IPS-20b (cell line): Measurements from ENCODE around the gene TNPO2.
A peak's percentile ranks its signal among the peaks of the same experiment; 100 is the strongest.
"Not testable (repeated sequence)": the region's sequence is repeated elsewhere in the genome, so short reads cannot be mapped to it uniquely, and the experiment has no call there.

Source experiments
- H3K27ac ChIP-seq: one replicate; pipeline ENCODE4 v1.5.1; 2013; ENCODE audit warnings: low read length
- H3K27me3 ChIP-seq: 2 replicates; pipeline ENCODE4 v1.6.1; 2013; ENCODE audit warnings: mild to moderate bottlenecking, low read length, inconsistent platforms; ENCODE audit not compliant: insufficient read depth
- H3K36me3 ChIP-seq: 2 replicates; pipeline ENCODE4 v1.6.1; 2013; ENCODE audit warnings: low read depth, mild to moderate bottlenecking, inconsistent platforms, low read length, moderate library complexity; ENCODE audit not compliant: insufficient read depth
- H3K4me1 ChIP-seq: 2 replicates; pipeline ENCODE4 v1.6.1; 2013; ENCODE audit warnings: mild to moderate bottlenecking, control low read depth, inconsistent platforms, low read length, moderate library complexity; ENCODE audit not compliant: insufficient read depth
- H3K4me3 ChIP-seq: 2 replicates; pipeline ENCODE4 v1.5.1; 2013; ENCODE audit warnings: mild to moderate bottlenecking, low read length, inconsistent platforms
- H3K9ac ChIP-seq: 2 replicates; pipeline ENCODE4 v1.6.1; 2013; ENCODE audit warnings: low read depth, mild to moderate bottlenecking, inconsistent platforms, low read length, moderate library complexity
- H3K9me3 ChIP-seq: 2 replicates; pipeline ENCODE4 v1.6.1; 2013; ENCODE audit warnings: mild to moderate bottlenecking, low read depth, low read length, inconsistent platforms; ENCODE audit not compliant: insufficient read depth

The TNPO2 gene

GRCh38 chr19:12720296-12720695 lies 3.4 kb downstream of the TNPO2 start:
- Histone ChIP-seq H3K4me3 (peak overlapping the region; percentile 97), H3K9me3 (no peaks in the 10 kb centered on the region), H3K4me1 (no peaks in the 10 kb centered on the region), H3K9ac (peak overlapping the region; percentile 99), H3K27me3 (no peaks in the 10 kb centered on the region), H3K36me3 (peaks cover 50% of the 10 kb centered on the region), H3K27ac (no peak overlapping the region)

- Histone ChIP-seq H3K9me3 (no peaks in the 10 kb centered on the region), H3K27me3 (no peaks in the 10 kb centered on the region), H3K4me1 (no peaks in the 10 kb centered on the region), H3K36me3 (peaks cover 86% of the 10 kb centered on the region), H3K27ac (no peak overlapping the region), H3K4me3 (no peak overlapping the region), H3K9ac (no peak overlapping the region)
Measured at GRCh38 chr19:12715929-12716328, 7.8 kb downstream of the TNPO2 start.

GRCh38 chr19:12715102-12715501 lies 8.6 kb downstream of the TNPO2 start:
- Histone ChIP-seq H3K36me3 (peaks cover 87% of the 10 kb centered on the region), H3K9me3 (no peaks in the 10 kb centered on the region), H3K4me1 (no peaks in the 10 kb centered on the region), H3K27ac (no peak overlapping the region), H3K9ac (no peak overlapping the region), H3K27me3 (no peaks in the 10 kb centered on the region), H3K4me3 (no peak overlapping the region)

- not testable (repeated sequence) for H3K9ac ChIP-seq, H3K27ac ChIP-seq, H3K4me1 ChIP-seq, H3K27me3 ChIP-seq, H3K4me3 ChIP-seq, H3K9me3 ChIP-seq
- H3K36me3 ChIP-seq: peaks cover 89% of the 10 kb centered on the region
Measured at GRCh38 chr19:12713304-12713703, 10.4 kb downstream of the TNPO2 start.

- not testable (repeated sequence) for H3K9ac ChIP-seq, H3K9me3 ChIP-seq, H3K4me1 ChIP-seq, H3K27me3 ChIP-seq, H3K4me3 ChIP-seq, H3K27ac ChIP-seq
- peaks cover 88% of the 10 kb centered on the region for H3K36me3 ChIP-seq
Measured at GRCh38 chr19:12712077-12712476, 11.7 kb downstream of the TNPO2 start.

- H3K27me3 ChIP-seq: no peaks in the 10 kb centered on the region
- H3K4me3 ChIP-seq: no peak overlapping the region
- H3K4me1 ChIP-seq: no peaks in the 10 kb centered on the region
- no peak overlapping the region for H3K9ac ChIP-seq
- no peaks in the 10 kb centered on the region for H3K9me3 ChIP-seq
- peaks cover 88% of the 10 kb centered on the region for H3K36me3 ChIP-seq
- no peak overlapping the region for H3K27ac ChIP-seq
Measured at GRCh38 chr19:12711187-12711586, 12.5 kb downstream of the TNPO2 start.

GRCh38 chr19:12708641-12709040 lies 15.1 kb downstream of the TNPO2 start:
- Histone ChIP-seq H3K9me3 (no peaks in the 10 kb centered on the region), H3K27me3 (no peaks in the 10 kb centered on the region), H3K36me3 (peaks cover 88% of the 10 kb centered on the region), H3K27ac (no peak overlapping the region), H3K4me1 (no peaks in the 10 kb centered on the region), H3K9ac (no peak overlapping the region), H3K4me3 (no peak overlapping the region)

- Histone ChIP-seq H3K4me3 (no peak overlapping the region), H3K4me1 (no peaks in the 10 kb centered on the region), H3K9me3 (no peaks in the 10 kb centered on the region), H3K9ac (no peak overlapping the region), H3K27ac (no peak overlapping the region), H3K36me3 (peaks cover 95% of the 10 kb centered on the region), H3K27me3 (no peaks in the 10 kb centered on the region)
Measured at GRCh38 chr19:12706332-12706718, 17.4 kb downstream of the TNPO2 start.

- H3K9me3 ChIP-seq: no peaks in the 10 kb centered on the region
- H3K27me3 ChIP-seq: no peaks in the 10 kb centered on the region
- peaks cover 95% of the 10 kb centered on the region for H3K36me3 ChIP-seq
- H3K4me1 ChIP-seq: no peaks in the 10 kb centered on the region
- H3K27ac ChIP-seq: no peak overlapping the region
- H3K4me3 ChIP-seq: no peak overlapping the region
- H3K9ac ChIP-seq: no peak overlapping the region
Measured at GRCh38 chr19:12705654-12706331, 17.9 kb downstream of the TNPO2 start.

- no peak overlapping the region for H3K27ac ChIP-seq
- H3K9me3 ChIP-seq: no peaks in the 10 kb centered on the region
- no peaks in the 10 kb centered on the region for H3K4me1 ChIP-seq
- H3K4me3 ChIP-seq: no peak overlapping the region
- H3K36me3 ChIP-seq: peaks cover 93% of the 10 kb centered on the region
- H3K9ac ChIP-seq: no peak overlapping the region
- no peaks in the 10 kb centered on the region for H3K27me3 ChIP-seq
Measured at GRCh38 chr19:12705169-12705568, 18.6 kb downstream of the TNPO2 start.

- Histone ChIP-seq H3K36me3 (peaks cover 93% of the 10 kb centered on the region), H3K9me3 (no peaks in the 10 kb centered on the region), H3K4me1 (no peaks in the 10 kb centered on the region), H3K9ac (no peak overlapping the region), H3K4me3 (no peak overlapping the region), H3K27me3 (no peaks in the 10 kb centered on the region), H3K27ac (no peak overlapping the region)
Measured at GRCh38 chr19:12703046-12703445, 20.7 kb downstream of the TNPO2 start.

- Histone ChIP-seq H3K36me3 (peaks cover 85% of the 10 kb centered on the region), H3K4me3 (no peak overlapping the region), H3K9ac (no peak overlapping the region), H3K27me3 (no peaks in the 10 kb centered on the region), H3K9me3 (no peaks in the 10 kb centered on the region), H3K27ac (no peak overlapping the region), H3K4me1 (no peaks in the 10 kb centered on the region)
Measured at GRCh38 chr19:12701596-12702282, 22.0 kb downstream of the TNPO2 start.
